ENCODE data around the gene ALOX15B.

DNA sequence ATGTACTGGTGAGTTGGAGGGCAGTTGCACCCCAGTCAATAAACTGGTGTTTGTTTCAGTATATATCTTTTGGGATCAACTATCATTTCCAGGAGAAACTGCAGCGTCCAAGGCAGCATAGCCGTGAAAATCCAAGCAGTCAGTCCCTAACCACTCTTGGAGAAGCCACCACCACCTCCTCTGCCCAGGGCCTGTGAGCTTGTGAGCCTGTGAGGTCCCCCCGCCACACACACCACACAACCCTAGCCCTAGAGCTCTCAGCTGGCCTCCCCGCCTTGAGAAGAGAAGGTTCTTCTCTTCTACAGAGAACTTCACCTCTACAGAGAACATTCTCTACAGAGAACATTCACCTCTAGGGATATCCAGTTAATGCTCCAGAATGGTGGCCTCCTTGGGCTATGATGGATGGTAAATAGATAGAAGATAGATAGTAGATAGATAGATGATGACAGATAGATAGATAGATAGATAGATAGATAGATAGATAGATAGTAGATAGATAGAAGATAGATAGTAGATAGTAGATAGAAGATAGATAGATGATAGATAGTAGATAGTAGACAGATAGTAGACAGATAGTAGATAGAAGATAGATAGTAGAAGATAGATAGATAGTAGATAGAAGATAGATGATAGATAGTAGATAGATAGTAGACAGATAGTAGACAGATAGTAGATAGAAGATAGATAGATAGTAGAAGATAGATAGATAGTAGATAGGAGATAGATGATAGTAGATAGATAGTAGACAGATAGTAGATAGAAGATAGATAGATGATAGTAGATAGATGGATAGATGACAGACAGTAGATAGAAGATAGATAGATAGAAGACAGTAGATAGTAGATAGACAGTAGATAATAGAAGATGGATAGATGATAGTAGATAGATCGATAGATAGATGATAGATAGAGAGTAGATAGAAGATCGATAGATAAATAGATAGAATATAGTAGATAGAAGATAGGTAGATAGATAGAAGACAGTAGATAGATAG, 13.7 kb downstream of the ALOX15B start:
- TF ChIP-seq POLR2A (IDR thresholded peaks at IDR 0.05) = no peak
- no peak for TF ChIP-seq CTCF (IDR thresholded peaks at IDR 0.05)
